Stimulated activated CD4-positive, alpha-beta T cell treated with anti-CD3 and anti-CD28 coated beads, Interleukin-1b, Interleukin-23, amount 100 ng/mL, for 24 hours (primary cell): ENCODE measurements around the gene RARRES2.
A peak's percentile ranks its signal among the peaks of the same experiment; 100 is the strongest.

Experiments
- DNase-seq, 4 experiments: peaks; one replicate each; pipeline ENCODE4 v3.0.0-alpha.2; 2020; ENCODE audit warnings: low read depth in 4 of 4, low spot score in 1 of 4

Gene RARRES2

DNA sequence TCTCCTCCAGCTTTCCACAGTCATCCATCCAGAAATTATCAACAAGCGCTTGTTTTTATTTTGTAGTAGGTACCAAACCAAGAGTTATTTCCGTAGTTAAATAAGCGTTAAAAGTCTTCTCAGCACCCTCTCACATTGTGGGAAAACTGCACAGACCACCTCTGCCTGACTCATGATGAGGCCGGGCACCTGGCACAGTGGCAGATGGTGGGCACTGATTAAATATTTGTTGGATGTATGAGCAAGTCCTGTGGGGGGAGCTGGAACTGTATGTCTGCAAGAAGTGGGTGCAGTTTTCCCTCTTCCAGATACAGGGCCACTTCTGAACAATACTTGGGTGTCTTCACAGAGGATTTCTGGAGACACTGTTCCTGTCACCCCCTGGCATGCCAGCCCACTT, 21.9 kb upstream of the RARRES2 start:
- no peak for DNase-seq

DNA sequence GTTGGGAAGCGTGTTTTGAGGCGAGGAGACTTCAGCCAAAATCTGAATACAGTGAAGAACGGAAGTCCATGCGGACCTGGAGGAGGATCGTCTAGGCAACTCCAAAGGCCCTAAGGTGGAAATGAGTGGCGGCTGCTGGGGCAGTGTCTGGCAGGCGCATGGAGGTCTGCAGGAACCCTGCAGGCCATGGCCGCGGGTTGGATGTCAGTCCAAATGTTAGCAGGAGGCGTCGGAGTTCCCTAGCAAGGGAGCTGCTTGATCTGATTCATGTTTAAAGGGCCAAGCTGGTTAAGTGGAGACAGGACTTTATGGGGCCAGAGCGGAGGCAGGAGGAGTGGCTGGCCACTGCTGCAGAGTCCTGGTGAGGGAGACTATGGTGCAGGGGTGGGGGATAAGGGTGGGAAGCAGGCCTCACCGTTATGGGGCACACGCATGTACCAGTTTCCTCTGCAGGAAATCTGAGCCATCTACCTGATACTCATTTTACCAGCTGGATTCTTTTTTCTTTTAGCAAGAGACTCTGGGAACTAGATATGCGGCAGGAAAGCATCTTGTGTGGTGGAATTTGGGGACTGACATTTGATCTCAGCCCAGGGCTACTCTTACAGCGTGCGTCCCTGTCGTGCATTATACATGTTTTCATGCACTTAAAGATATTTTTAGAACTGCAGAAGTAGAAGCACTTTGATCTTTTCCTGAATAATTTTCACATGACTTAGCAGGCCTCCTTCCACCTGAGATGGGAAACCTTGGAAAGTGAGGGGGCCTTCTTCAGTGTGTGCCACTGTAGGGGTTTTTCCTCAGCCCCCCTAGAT, 20.6 kb upstream of the RARRES2 start:
- DNase-seq: no peak

DNA sequence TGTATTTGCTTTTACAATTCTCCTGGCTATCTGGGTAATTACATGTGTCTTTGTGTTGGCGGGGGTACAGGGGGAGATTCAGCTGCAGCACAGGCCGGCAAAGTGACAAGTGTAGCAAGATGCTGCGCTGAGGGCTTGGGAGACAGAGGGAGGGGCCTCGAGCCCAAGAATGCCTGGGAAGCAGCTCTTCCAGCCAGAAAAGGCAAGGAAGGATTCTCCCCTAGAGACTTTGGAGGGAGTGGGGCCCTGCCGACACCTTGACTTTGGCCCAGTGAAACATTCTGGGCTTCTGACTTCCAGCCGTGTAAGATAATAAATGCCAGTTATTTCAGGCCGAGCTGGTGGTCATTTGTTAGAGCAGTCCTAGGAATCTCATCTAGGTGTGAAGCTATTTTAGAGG, 20.0 kb upstream of the RARRES2 start:
- DNase-seq: no peak

DNA sequence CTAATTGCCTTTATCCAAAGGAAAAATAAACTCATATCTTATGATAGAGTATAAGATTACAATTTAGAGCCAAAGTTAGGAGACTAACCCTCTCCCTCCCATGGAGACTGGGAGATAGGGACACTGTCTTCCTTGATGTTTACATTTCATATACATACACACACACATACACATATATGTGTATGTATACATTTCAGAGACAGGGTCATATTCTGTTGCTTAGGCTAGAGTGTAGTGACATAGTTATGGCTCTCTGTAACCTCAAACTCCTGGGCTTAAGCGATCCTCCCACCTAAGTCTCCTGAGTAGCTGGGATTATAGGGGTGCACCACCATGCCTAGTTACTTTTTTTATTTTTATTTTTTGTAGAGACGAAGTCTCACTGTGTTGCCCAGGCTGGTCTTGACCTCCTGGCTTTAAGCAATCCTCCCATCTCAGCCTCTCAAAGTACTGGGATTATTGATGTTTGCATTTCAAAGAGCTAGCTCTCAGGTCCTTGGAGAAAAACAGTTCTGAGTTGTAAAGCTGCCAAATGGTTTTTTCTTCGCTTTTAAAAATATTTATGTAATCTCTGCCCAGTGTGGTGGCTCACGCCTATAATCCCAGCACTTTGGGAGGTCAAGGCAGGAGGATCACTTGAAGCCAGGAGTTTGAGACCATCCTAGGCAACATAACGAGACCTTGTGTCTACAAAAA, 19.1 kb upstream of the RARRES2 start:
- DNase-seq: no peak

- no peak for DNase-seq
Observed at GRCh38 chr7:150359622-150360362, 18.4 kb upstream of the RARRES2 start.

- DNase-seq: no peak
Observed at GRCh38 chr7:150358988-150359621, 17.7 kb upstream of the RARRES2 start.

DNA sequence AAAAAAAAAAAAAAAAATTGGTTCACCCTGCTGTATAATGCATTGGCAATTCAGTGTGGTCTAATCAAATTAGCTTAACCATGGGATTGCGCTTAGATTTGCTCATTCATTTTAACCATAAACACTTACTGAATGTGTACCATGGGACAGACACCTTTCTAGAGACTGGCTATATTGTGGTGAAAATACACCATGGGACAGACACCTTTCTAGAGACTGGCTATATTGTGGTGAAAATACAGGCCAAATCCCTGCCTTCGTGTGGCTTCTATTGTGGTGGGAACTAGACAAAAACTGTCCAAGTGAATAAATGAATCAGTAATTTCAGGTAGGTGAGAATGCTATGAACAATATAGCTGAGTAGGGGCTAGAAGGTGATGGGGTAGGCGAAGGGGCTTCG, 17.0 kb upstream of the RARRES2 start:
- no peak for DNase-seq

DNA sequence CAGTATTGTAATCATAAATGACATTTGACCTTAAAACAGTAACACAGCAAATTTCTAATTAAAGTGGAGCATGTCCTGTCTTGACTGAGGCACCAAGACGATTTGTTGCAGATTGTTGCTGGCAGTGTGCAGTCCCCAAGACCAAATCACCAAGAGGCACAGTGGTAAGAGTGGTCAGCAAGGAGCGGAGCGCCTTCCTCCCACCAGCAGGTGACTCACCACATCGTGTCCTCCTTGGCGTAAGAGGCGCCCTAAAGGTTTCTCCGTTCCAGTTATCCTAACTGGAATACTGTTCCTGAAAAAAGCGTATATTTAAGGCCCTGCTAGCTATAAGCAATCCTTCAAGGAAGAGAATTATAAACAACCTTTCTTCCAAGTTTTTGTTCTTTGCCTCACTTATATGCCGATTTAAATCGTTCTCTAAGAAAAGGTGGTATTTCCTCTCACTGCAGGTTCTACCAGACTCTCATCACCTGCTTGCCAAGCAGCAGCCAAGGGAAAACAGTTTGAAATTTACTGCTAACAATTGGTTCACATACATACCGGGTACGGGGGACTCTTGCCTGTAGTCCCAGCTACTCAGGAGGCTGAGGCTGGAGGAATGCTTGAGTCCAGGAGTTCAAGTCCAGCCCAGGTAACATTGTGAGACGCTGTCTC, 16.5 kb upstream of the RARRES2 start:
- no peak for DNase-seq

- DNase-seq: peak; percentile 31 to 47 (median 34)
Observed at GRCh38 chr7:150357270-150357669, 15.8 kb upstream of the RARRES2 start.

DNA sequence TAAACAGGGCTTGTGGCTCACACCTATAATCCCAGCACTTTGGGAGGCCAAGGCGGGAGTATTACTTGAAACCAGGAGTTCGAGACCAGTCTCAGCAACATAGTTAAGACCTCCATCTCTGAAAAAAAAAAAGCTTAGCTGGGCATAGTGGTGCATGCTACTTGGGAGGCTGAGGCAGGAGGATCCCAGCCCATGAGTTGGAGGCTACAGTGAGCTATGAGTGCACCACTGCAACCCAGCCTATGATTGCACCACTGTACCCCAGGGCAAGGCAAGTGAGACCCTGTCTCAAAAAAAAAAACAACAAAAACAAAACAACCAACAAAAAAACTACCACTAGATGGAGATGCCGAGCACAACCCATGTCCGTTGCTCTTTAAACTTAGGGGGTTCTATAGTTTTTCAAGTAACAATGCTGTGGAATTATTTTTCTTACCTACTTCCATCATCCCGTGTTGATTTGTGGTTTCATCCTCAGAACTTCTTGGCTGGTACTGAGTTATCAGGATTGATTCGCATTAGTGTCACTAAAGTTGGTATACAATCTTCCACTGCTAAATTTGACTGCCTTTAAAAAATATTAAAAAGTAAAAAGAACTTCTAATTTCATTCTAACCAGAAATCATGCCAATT, 15.0 kb upstream of the RARRES2 start:
- DNase-seq: no peak

DNA sequence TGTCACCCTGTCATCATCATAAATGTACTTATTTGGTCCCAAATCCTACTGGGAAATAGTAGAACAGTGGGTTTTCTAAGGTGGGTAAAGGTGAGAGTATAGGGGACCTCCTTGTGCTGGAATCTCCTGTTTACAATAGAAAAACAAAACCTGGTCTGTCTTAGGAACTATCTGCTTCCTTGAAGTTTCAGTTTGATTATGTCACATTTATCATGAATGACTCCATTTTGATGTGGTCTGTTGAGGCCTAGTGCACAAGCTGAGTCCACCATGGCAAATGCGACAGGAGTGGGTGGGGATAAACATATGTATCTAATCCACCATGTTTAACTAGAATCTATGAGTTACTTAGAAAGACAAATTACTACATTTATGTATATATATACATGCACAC, 14.2 kb upstream of the RARRES2 start:
- DNase-seq: no peak

GRCh38 chr7:150351587-150352194, 10.3 kb upstream of the RARRES2 start:
- DNase-seq: no peak

DNA sequence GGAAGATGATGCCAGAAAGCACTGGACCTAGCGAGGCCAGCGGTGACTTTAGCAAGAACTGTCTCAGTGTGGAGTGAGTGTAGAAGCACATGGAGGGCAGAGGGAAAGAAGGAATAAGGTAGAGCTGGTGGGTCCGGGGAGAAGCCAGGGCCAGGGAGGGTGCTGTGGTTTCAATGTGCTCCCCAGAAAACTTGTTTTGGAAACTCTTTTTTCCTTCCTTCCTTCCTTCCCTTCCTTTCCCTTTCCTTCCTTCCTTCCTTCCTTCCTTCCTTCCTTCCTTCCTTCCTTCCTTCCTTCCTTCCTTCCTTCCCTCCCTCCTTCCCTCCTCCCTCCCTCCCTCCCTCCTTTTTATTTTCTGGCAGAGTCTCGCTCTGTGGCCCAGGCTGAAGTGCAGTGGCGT, 5.5 kb upstream of the RARRES2 start:
- no peak for DNase-seq

DNA sequence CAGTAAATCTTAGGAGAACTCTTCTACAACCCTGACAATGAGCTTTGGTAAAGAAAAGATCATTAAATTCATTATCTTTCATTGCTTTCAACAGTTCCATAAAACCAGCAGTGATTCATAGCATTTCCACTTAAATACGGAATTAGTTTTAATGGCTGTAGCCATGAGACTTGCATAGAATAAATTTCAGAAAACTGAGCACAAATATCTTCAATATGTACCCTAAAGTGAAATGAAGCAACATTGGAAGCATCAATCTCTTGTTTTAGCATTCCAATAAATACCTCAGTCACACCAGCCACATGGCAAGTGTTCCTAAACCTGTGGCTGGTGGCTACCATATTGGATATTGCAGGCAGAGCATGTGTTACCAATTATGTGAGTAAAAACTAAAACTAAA, 3.6 kb upstream of the RARRES2 start:
- no peak for DNase-seq

DNA sequence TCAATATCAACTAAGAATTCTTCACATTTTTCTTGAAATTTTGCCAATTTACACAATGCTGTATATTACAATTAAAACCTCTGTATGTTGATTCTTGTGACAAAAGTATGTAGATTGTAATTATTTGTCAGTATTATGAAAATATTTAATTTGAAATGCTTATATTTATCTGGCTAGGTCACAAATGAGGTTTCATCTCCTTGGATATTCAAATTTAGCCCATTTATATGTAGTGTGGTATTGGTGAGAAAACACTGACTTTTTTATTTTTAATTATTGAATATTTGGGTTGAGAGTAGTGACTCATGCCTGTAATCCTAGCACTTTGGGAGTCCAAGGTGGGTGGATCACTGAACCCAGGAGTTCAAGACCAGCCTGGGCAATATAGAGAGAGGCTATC, 2.9 kb upstream of the RARRES2 start:
- DNase-seq: no peak

DNA sequence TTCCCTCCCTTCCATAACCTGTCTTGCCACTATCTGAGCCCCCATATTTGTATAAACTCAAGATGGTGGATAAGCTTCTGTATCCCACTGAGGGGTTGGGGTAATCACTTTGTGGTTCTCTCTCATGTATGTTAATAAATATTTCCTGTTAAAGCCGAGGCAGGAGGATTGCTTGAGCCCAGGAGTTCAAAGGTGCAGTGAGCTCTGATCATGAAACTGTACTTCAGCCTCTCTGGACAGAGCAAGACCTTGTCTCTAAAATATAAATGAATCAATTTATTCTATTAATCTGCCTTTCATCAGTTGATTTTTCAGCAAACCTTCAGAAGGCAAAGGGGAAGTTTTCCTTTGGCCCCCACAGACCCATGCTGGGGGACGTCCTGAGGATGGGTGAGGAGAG, 1.8 kb upstream of the RARRES2 start:
- no peak for DNase-seq

GRCh38 chr7:150342121-150342408, 636 bp upstream of the RARRES2 start:
- no peak for DNase-seq

- DNase-seq: no peak
Observed at GRCh38 chr7:150340875-150341262, 560 bp downstream of the RARRES2 start.

- no peak for DNase-seq
Observed at GRCh38 chr7:150340024-150340749, 1.2 kb downstream of the RARRES2 start.

DNA sequence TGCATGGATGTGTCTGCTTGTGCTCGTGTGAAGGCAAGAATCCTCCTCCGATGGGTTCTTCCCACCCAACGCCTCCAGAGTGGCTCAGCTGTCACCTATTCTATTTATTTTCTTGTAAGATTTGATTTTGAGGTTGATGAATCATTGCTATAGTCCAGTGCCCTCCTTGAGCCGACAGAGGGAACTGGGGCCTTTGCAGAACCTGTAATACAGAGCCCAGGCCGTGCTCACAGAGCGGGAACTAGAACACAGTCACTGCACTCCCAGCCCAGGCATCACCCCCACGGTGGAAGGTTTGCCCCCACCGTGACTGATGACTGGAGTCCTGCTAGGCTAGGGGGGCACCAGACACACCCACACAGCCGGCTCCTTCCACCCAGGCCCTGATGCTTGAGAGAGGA, 2.0 kb downstream of the RARRES2 start:
- DNase-seq: no peak
